HCT116 (cell line): ENCODE data around the gene CLK3.

Source experiments
- CBX3 ChIP-seq: IDR thresholded peaks from 2 replicates; pipeline ENCODE4 v1.6.1; 2012; ENCODE audit warnings: low read depth
- CTCF ChIP-seq, 3 experiments: fragments of 200-600 bp in 1 of 3; sonication (generic) in 1 of 3; IDR thresholded peaks in 2 of 3; conservative IDR thresholded peaks in 1 of 3; 2 replicates each; pipeline ENCODE4 v1.5.1; 2012 to 2017; ENCODE audit warnings: low read depth in 2 of 3, low read length in 2 of 3, antibody characterized with exemption in 1 of 3, borderline replicate concordance in 1 of 3, control low read depth in 1 of 3, mild to moderate bottlenecking in 1 of 3, mixed read lengths in 1 of 3, mixed run types in 1 of 3, moderate library complexity in 1 of 3; ENCODE audit not compliant: insufficient read depth in 1 of 3
- EZH2 ChIP-seq: fragments of 200-600 bp; sonication (generic); IDR thresholded peaks from 2 replicates; pipeline ENCODE4 v1.6.1; 2017; ENCODE audit warnings: antibody characterized with exemption, mixed run types
- MAX ChIP-seq: IDR thresholded peaks from 2 replicates; pipeline ENCODE4 v1.6.1; 2012
- POLR2A ChIP-seq: IDR thresholded peaks from 2 replicates; pipeline ENCODE4 v1.7.0; 2011; ENCODE audit warnings: borderline replicate concordance; ENCODE audit not compliant: insufficient read depth, insufficient read length; ENCODE audit errors: extremely low read depth
- POLR2AphosphoS5 ChIP-seq: IDR thresholded peaks from 2 replicates; pipeline ENCODE4 v1.6.1; 2011; ENCODE audit warnings: mild to moderate bottlenecking, low read depth, low read length, moderate library complexity
- REST ChIP-seq: IDR thresholded peaks from 2 replicates; pipeline ENCODE4 v1.6.1; 2012; ENCODE audit warnings: low read depth
- ZNF274 ChIP-seq: fragments of 200-500 bp; sonication (Bioruptor generic); IDR thresholded peaks from 2 replicates; pipeline ENCODE4 v1.6.1; 2014; ENCODE audit warnings: mild to moderate bottlenecking, low read depth, low read length, inconsistent platforms

GRCh38 chr15:74624020-74624602 is 8.5 kb downstream of the CLK3 start:
- TF ChIP-seq ZNF274 (no peak), REST (no peak), CTCF (IDR thresholded peaks at IDR 0.05 in 2 of 3, conservative IDR thresholded peaks at IDR 0.05 in 1 of 3; ENCODE audit: borderline replicate concordance in 1 of 3, insufficient read depth in 1 of 3, low read depth in 2 of 3, low read length in 2 of 3) (no peak), CBX3 (no peak), POLR2A (no peak), MAX (no peak), EZH2 (no peak), POLR2AphosphoS5 (no peak)
